T-cell (primary cell): Measurements from ENCODE around the gene OR2A1. TPM values are rescaled to one million over a fixed set of nuclear protein-coding genes. Genes with fewer than 3 reads are reported as not detected.
"Not testable (repeated sequence)": the region's sequence is repeated elsewhere in the genome, so short reads cannot be mapped to it uniquely, and the experiment has no call there.

Experiments used
- ATAC-seq, 4 experiments: fragments of 200-7000 bp in 3 of 4; fragments of 150-1000 bp in 1 of 4; cut with Tn5 transposase; replicated peaks in 1 of 4; 1 replicate in 3 of 4; 2 replicates in 1 of 4; pipeline ENCODE4 v1.10.0; 2021; ENCODE audit warnings: moderate library complexity in 3 of 4, mild to moderate bottlenecking in 2 of 4, moderate number of reproducible peaks in 1 of 4
- CTCF ChIA-PET, 2 donors: fragments of 300-600 bp; sonication (Branson Sonifier 250); formaldehyde crosslinking; loops; one replicate each; lab custom pipeline; 2022; ENCODE audit warnings: antibody characterized with exemption in 2 of 2; lab: Charles Lee
- POLR2A ChIA-PET, 2 donors: fragments of 300-600 bp; sonication (Branson Sonifier 250); formaldehyde crosslinking; loops; one replicate each; lab custom pipeline; 2022; ENCODE audit warnings: antibody characterized with exemption in 2 of 2; lab: Charles Lee
- DNase-seq, 35 experiments: peaks; one replicate each; pipeline versions ENCODE4 v3.0.0 to v3.0.0-alpha.2; 2013 to 2023
- H3K27ac ChIP-seq: one replicate; pipeline ENCODE4 v1.5.1; 2013; ENCODE audit warnings: low read length
- H3K27me3 ChIP-seq, 2 experiments: replicated peaks in 1 of 2; 1 replicate in 1 of 2; 2 replicates in 1 of 2; pipeline versions ENCODE4 v1.6.1 to v1.7.0; 2013; ENCODE audit warnings: low read length in 1 of 2, mixed read lengths in 1 of 2; ENCODE audit not compliant: control insufficient read depth in 2 of 2, insufficient read depth in 2 of 2; ENCODE audit errors: extremely low read depth in 1 of 2
- H3K36me3 ChIP-seq, 2 donors: 1 replicate in 1 of 2; 2 replicates in 1 of 2; pipeline versions ENCODE4 v1.6.1 to v1.7.0; 2013; ENCODE audit warnings: low read length in 1 of 2; ENCODE audit not compliant: control insufficient read depth in 2 of 2, insufficient read depth in 1 of 2; ENCODE audit errors: extremely low read depth in 1 of 2
- H3K4me1 ChIP-seq, 2 experiments: 1 replicate in 1 of 2; 2 replicates in 1 of 2; pipeline versions ENCODE4 v1.6.1 to v1.7.0; 2013; ENCODE audit warnings: low read length in 2 of 2, mixed read lengths in 1 of 2; ENCODE audit not compliant: insufficient read depth in 2 of 2, control insufficient read depth in 1 of 2; ENCODE audit errors: extremely low read depth in 1 of 2
- H3K4me3 ChIP-seq, 2 donors: 1 replicate in 1 of 2; 2 replicates in 1 of 2; pipeline versions ENCODE4 v1.5.1 to v1.7.0; 2013; ENCODE audit warnings: mild to moderate bottlenecking in 2 of 2, low read length in 1 of 2, moderate library complexity in 1 of 2; ENCODE audit not compliant: control insufficient read depth in 1 of 2; ENCODE audit errors: extremely low read depth in 1 of 2
- H3K9me3 ChIP-seq: 2 replicates; pipeline ENCODE4 v1.7.0; 2013
- H3K27ac Mint-ChIP-seq, 2 donors: one replicate each; pipeline ENCODE4 v1.8.0; 2020 to 2021; ENCODE audit warnings: mild to moderate bottlenecking in 2 of 2, mixed read lengths in 2 of 2
- H3K27me3 Mint-ChIP-seq, 2 donors: one replicate each; pipeline ENCODE4 v1.8.0; 2021 to 2022; ENCODE audit warnings: mixed read lengths in 2 of 2
- H3K36me3 Mint-ChIP-seq: one replicate; pipeline ENCODE4 v1.8.0; 2021; ENCODE audit warnings: mixed read lengths
- H3K4me1 Mint-ChIP-seq, 3 donors: one replicate each; pipeline ENCODE4 v1.8.0; 2020 to 2022; ENCODE audit warnings: mixed read lengths in 3 of 3, mild to moderate bottlenecking in 1 of 3
- H3K4me3 Mint-ChIP-seq, 3 donors: one replicate each; pipeline ENCODE4 v1.8.0; 2020 to 2022; ENCODE audit warnings: mild to moderate bottlenecking in 3 of 3, mixed read lengths in 3 of 3, moderate library complexity in 3 of 3
- H3K9me3 Mint-ChIP-seq, 3 donors: one replicate each; pipeline ENCODE4 v1.8.0; 2020 to 2022; ENCODE audit warnings: mixed read lengths in 3 of 3
- WGBS: methylation state at CpG from one replicate; pipeline ENCODE4 v1.1.5; 2013; ENCODE audit warnings: missing lambda C conversion rate; ENCODE audit not compliant: insufficient coverage; 5-methylcytosine and 5-hydroxymethylcytosine counted together
- total RNA-seq, 35 experiments: library from RNA in 6 of 35; stranded (reverse) in 6 of 35; fragments of 120-200 nt in 1 of 35; gene quantifications; one replicate each; pipeline versions ENCODE4 v1.2.1 to v1.2.4 and lab custom pipeline; 2013 to 2026

Gene OR2A1
- total RNA-seq, 5 donors from 2014 or later (not counting 1 experiment from before 2014, with no cell fraction given): not detected

- H3K4me3 ChIP-seq, H3K27me3 Mint-ChIP-seq, ATAC-seq, H3K27me3 ChIP-seq, H3K4me1 Mint-ChIP-seq, H3K36me3 Mint-ChIP-seq, H3K27ac ChIP-seq, H3K4me1 ChIP-seq, CTCF ChIA-PET, H3K27ac Mint-ChIP-seq, H3K9me3 Mint-ChIP-seq, H3K4me3 Mint-ChIP-seq, H3K9me3 ChIP-seq, H3K36me3 ChIP-seq, POLR2A ChIA-PET, DNase-seq: not testable (repeated sequence)
- WGBS: no CpG with 5 or more reads among the region's 4 CpGs
These were observed 29.7 kb upstream of the OR2A1 start for GRCh38 chr7:144282490-144282889.

GRCh38 chr7:144283716-144284115, 28.5 kb upstream of the OR2A1 start:
- H3K9me3 ChIP-seq, H3K4me1 Mint-ChIP-seq, H3K27ac Mint-ChIP-seq, H3K4me3 Mint-ChIP-seq, H3K27me3 Mint-ChIP-seq, DNase-seq, H3K4me3 ChIP-seq, H3K9me3 Mint-ChIP-seq, H3K27ac ChIP-seq, H3K36me3 ChIP-seq, H3K36me3 Mint-ChIP-seq, H3K27me3 ChIP-seq, POLR2A ChIA-PET, CTCF ChIA-PET, H3K4me1 ChIP-seq, ATAC-seq: not testable (repeated sequence)
- no CpG with 5 or more reads among the region's 6 CpGs for WGBS

GRCh38 chr7:144287171-144287784, 24.9 kb upstream of the OR2A1 start:
- H3K4me3 ChIP-seq, H3K27me3 ChIP-seq, H3K9me3 ChIP-seq, H3K9me3 Mint-ChIP-seq, H3K4me3 Mint-ChIP-seq, H3K4me1 ChIP-seq, H3K27ac Mint-ChIP-seq, H3K36me3 ChIP-seq, H3K36me3 Mint-ChIP-seq, POLR2A ChIA-PET, ATAC-seq, H3K4me1 Mint-ChIP-seq, H3K27ac ChIP-seq, CTCF ChIA-PET, H3K27me3 Mint-ChIP-seq, DNase-seq: not testable (repeated sequence)
- WGBS: no CpG with 5 or more reads among the region's 3 CpGs

GRCh38 chr7:144291607-144292006, 20.6 kb upstream of the OR2A1 start:
- peak in 1 of 35 experiments; percentile 1 for DNase-seq
- H3K9me3 Mint-ChIP-seq, H3K4me1 ChIP-seq, H3K27ac Mint-ChIP-seq, H3K9me3 ChIP-seq, H3K4me1 Mint-ChIP-seq, H3K36me3 ChIP-seq, POLR2A ChIA-PET, ATAC-seq, H3K4me3 ChIP-seq, H3K4me3 Mint-ChIP-seq, H3K27me3 Mint-ChIP-seq, H3K27me3 ChIP-seq, H3K36me3 Mint-ChIP-seq, H3K27ac ChIP-seq, CTCF ChIA-PET: not testable (repeated sequence)
- whole genome bisulfite sequencing: no CpG with 5 or more reads among the region's 4 CpGs

- H3K4me3 ChIP-seq, H3K9me3 ChIP-seq, ATAC-seq, H3K27ac ChIP-seq, H3K27me3 ChIP-seq, H3K27me3 Mint-ChIP-seq, H3K27ac Mint-ChIP-seq, H3K4me1 ChIP-seq, CTCF ChIA-PET, H3K4me3 Mint-ChIP-seq, POLR2A ChIA-PET, H3K36me3 Mint-ChIP-seq, H3K4me1 Mint-ChIP-seq, H3K9me3 Mint-ChIP-seq, H3K36me3 ChIP-seq: not testable (repeated sequence)
- DNase-seq: peak in 1 of 35 experiments; percentile 11
- no CpG with 5 or more reads among the region's 14 CpGs for WGBS
These were observed 19.6 kb upstream of the OR2A1 start for GRCh38 chr7:144292384-144293161.

GRCh38 chr7:144293794-144294499, 18.3 kb upstream of the OR2A1 start:
- H3K9me3 ChIP-seq, H3K27me3 Mint-ChIP-seq, H3K27ac ChIP-seq, H3K4me3 ChIP-seq, H3K36me3 ChIP-seq, H3K9me3 Mint-ChIP-seq, H3K4me1 Mint-ChIP-seq, H3K4me3 Mint-ChIP-seq, DNase-seq, H3K4me1 ChIP-seq, CTCF ChIA-PET, H3K27ac Mint-ChIP-seq, POLR2A ChIA-PET, H3K27me3 ChIP-seq, H3K36me3 Mint-ChIP-seq: not testable (repeated sequence)
- peak; percentile 78 to 83 (median 80) for ATAC-seq
- no CpG with 5 or more reads among the region's 60 CpGs for WGBS
